DND-41 (cell line): ENCODE results near the gene CLASRP.

Experiments used
- ATAC-seq: fragments of 200-7000 bp; cut with Tn5 transposase; 3 replicates; pipeline ENCODE4 v1.9.1; 2021; ENCODE audit warnings: low read depth; ENCODE audit not compliant: insufficient read depth
- DNase-seq: peaks from one replicate; pipeline ENCODE4 v3.0.0-alpha.2; 2020
- H2AFZ ChIP-seq: 2 replicates; pipeline ENCODE4 v1.6.0; 2012; ENCODE audit warnings: low read depth, low read length
- H3K27ac ChIP-seq: 2 replicates; pipeline ENCODE4 v1.5.1; 2012; ENCODE audit warnings: low read length, inconsistent platforms
- H3K27me3 ChIP-seq: fragments of 200-600 bp; sonication (generic); 2 replicates; pipeline ENCODE4 v1.6.0; 2012; ENCODE audit warnings: low read length, mild to moderate bottlenecking, inconsistent platforms; ENCODE audit not compliant: insufficient read depth, poor library complexity
- H3K36me3 ChIP-seq: 2 replicates; pipeline ENCODE4 v1.5.1; 2012; ENCODE audit warnings: low read length, inconsistent platforms; ENCODE audit not compliant: insufficient read depth
- H3K4me1 ChIP-seq: 2 replicates; pipeline ENCODE4 v1.5.1; 2012; ENCODE audit warnings: mild to moderate bottlenecking, low read length; ENCODE audit not compliant: insufficient read depth
- H3K4me2 ChIP-seq: 2 replicates; pipeline ENCODE4 v1.6.0; 2012; ENCODE audit warnings: mild to moderate bottlenecking, moderate library complexity, low read length, inconsistent platforms; ENCODE audit not compliant: insufficient read depth
- H3K4me3 ChIP-seq, 2 experiments: fragments of 200-600 bp in 1 of 2; shearing (Covaris generic) in 1 of 2; 2 replicates each; pipeline ENCODE4 v1.5.1; 2012 to 2016; ENCODE audit warnings: inconsistent platforms in 2 of 2, low read length in 2 of 2, mild to moderate bottlenecking in 2 of 2, low read depth in 1 of 2, moderate library complexity in 1 of 2
- H3K79me2 ChIP-seq: 2 replicates; pipeline ENCODE4 v1.6.0; 2012; ENCODE audit warnings: low read length, inconsistent platforms; ENCODE audit not compliant: insufficient read depth
- H3K9ac ChIP-seq: 2 replicates; pipeline ENCODE4 v1.6.0; 2012; ENCODE audit warnings: low read depth, mild to moderate bottlenecking, inconsistent platforms, low read length, moderate library complexity
- H3K9me3 ChIP-seq: 2 replicates; pipeline ENCODE4 v1.5.1; 2012; ENCODE audit warnings: low read length, moderate library complexity, mild to moderate bottlenecking, inconsistent platforms; ENCODE audit not compliant: insufficient read depth, severe bottlenecking
- H4K20me1 ChIP-seq: 2 replicates; pipeline ENCODE4 v1.6.0; 2012; ENCODE audit warnings: low read length; ENCODE audit not compliant: insufficient read depth
- EZH2 ChIP-seq: IDR thresholded peaks from 3 replicates; pipeline ENCODE4 v1.6.1; 2012; ENCODE audit warnings: borderline replicate concordance, low read depth, mild to moderate bottlenecking, moderate library complexity, low read length, inconsistent platforms; ENCODE audit not compliant: severe bottlenecking
- TF ChIP-seq, protein P1 (sequence below): IDR thresholded peaks from 2 replicates; pipeline ENCODE4 v1.5.1; 2012; ENCODE audit warnings: borderline replicate concordance, low read length, moderate library complexity, mild to moderate bottlenecking; ENCODE audit not compliant: poor library complexity, severe bottlenecking; ENCODE audit errors: extremely low read depth

CLASRP gene

DNA sequence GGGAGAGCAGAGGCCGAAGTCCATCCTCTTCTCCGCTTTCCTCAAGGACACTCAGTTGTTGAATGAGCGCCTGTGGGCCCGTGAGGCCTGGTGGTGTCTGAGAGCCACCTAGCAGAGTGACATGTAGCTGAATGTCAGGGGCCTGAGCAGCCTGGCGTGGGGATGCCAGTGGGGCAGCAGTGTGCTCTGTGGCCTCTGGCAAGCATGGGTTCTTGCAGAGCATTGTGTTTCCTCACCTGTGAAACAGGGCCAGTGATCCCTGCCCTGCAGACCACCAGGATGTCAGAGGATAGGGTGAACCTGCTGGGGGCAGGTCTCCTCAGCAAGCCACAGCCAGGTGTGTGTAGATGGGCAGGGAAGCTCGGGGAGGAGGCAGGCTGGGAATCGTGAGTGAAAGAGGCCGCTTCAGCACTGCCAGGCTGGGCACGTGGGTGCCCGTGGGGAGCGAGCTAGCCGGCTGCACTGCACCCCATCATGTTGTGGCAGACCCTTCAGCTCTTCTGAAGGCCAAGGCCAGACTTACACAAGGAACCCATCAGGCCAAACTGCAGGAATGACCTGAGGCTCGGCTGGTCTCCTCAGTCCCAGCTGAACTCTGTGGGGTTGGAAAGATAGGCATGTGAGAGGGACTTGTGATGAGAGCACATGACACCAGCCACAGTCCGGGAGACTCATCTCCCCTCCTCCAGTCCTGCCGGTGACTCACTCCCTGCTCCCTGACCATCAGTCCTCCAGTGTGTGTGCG, 59.1 kb downstream of the CLASRP start:
- H3K36me3 ChIP-seq = peaks cover 43% of the 10 kb centered on the region
- H3K27ac ChIP-seq = no peak overlapping the region
- H3K4me3 ChIP-seq = no peak overlapping the region
- H3K27me3 ChIP-seq = no peaks in the 10 kb centered on the region
- ATAC-seq = no peak
- no peak overlapping the region for H2AFZ ChIP-seq
- peaks cover 46% of the 10 kb centered on the region for H3K4me1 ChIP-seq
- no peaks in the 10 kb centered on the region for H3K9me3 ChIP-seq
- H3K4me2 ChIP-seq = no peak overlapping the region; the same call in 1 of the 2 replicates
- H3K79me2 ChIP-seq = peaks cover 100% of the 10 kb centered on the region
- no peak for TF ChIP-seq EZH2
- TF ChIP-seq, protein P1, sequence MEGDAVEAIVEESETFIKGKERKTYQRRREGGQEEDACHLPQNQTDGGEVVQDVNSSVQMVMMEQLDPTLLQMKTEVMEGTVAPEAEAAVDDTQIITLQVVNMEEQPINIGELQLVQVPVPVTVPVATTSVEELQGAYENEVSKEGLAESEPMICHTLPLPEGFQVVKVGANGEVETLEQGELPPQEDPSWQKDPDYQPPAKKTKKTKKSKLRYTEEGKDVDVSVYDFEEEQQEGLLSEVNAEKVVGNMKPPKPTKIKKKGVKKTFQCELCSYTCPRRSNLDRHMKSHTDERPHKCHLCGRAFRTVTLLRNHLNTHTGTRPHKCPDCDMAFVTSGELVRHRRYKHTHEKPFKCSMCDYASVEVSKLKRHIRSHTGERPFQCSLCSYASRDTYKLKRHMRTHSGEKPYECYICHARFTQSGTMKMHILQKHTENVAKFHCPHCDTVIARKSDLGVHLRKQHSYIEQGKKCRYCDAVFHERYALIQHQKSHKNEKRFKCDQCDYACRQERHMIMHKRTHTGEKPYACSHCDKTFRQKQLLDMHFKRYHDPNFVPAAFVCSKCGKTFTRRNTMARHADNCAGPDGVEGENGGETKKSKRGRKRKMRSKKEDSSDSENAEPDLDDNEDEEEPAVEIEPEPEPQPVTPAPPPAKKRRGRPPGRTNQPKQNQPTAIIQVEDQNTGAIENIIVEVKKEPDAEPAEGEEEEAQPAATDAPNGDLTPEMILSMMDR = no peak
- H3K9ac ChIP-seq = no peak overlapping the region
- H4K20me1 ChIP-seq = peaks cover 98% of the 10 kb centered on the region
- no peak for DNase-seq

DNA sequence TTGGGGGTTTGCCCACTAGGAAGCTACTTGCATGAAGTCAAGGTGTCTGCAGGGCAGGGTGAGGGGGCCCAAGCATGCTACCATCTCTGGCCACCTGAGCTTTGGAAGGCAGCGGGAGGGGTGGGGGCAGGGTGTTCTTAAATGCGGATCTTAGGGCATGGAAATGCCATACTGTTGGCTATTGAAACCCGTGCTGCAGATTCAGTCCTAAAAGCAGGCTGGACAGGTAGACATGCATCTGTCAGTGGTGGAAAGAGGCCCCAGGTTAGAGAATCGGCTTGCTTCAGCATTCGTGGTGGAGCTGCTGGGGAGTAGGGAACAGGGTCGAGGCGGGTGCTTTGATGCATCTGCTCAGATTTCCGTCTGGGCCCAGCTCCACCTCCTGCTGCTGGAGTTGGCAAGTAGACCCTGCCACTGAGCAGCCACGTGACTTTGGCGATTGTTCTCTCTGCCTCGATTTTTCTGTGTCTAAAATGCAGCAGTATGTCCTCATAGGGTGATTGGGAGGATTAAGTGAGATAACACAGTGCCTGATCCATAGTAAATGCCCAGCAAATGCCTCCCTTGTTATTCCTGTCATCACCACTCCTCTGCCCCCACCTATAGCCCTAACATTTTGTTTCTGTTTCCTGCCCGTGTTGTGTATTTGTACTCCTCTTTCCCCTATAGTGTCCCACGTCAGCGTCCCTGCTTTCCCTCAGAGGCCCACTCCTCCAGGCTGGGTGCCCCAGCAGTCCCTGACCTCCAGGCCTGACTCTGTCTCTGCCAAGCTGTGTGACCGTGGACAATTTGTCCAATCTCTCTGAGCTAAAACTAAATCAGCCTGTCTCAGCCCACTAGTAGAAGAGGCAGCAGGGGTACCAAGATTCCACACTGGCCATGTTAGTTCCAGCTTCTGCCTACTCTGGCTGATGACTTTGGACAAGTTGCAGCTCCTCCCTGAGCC, 59.9 kb downstream of the CLASRP start:
- Histone ChIP-seq H3K36me3 (peaks cover 43% of the 10 kb centered on the region), H4K20me1 (peaks cover 100% of the 10 kb centered on the region), H3K79me2 (peaks cover 100% of the 10 kb centered on the region), H3K4me1 (peaks cover 44% of the 10 kb centered on the region), H3K4me3 (no peak overlapping the region), H3K27ac (no peak overlapping the region), H3K9me3 (no peaks in the 10 kb centered on the region), H3K9ac (no peak overlapping the region), H2AFZ (no peak overlapping the region), H3K27me3 (no peaks in the 10 kb centered on the region), H3K4me2 (no peak overlapping the region; the same call in 1 of the 2 replicates)
- DNase-seq = no peak
- TF ChIP-seq, protein P1 = no peak
- no peak for TF ChIP-seq EZH2
- no peak for ATAC-seq

DNA sequence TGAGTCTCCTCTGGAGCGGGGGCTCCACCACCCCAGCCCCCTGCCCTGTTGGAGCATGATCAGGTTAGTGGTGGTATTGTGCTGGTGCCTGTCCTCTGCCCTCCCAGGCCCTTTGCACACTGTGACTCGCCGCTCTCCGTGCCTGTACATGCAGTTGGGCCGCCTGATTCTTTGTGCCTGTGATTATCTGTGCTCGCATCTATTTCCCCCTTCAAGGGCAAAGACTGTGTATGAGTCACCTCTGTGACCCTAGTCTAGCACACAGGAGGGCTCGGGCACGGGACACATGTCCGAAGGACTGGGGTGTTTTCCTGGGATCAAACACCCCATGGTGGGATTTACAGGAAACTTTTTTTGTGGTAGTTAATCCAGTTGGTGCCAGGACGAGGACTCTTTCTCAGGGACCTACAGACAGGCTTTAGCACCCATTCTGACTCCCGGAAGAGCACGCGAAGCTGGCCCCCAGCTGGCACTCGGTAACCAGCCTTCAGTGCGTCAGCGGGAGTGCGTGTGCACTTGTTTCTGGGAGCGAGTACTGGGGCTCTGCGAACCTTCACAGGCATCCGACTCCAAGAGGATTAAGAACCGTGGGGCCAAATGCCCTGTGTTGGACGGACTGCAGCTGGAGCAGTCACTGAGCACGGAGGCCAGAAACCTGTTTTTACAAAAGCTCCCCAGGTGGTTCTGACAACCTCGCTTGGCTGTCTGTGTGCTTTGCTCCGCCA, 60.8 kb downstream of the CLASRP start:
- Histone ChIP-seq H4K20me1 (peaks cover 100% of the 10 kb centered on the region), H3K36me3 (peaks cover 40% of the 10 kb centered on the region), H3K4me1 (peaks cover 36% of the 10 kb centered on the region), H3K4me2 (no peak overlapping the region), H2AFZ (no peak overlapping the region), H3K4me3 (no peak overlapping the region), H3K79me2 (peaks cover 100% of the 10 kb centered on the region), H3K9me3 (no peaks in the 10 kb centered on the region), H3K27ac (no peak overlapping the region), H3K9ac (no peak overlapping the region), H3K27me3 (no peaks in the 10 kb centered on the region)
- ATAC-seq (no peak), DNase-seq (no peak)
- TF ChIP-seq, protein P1 = no peak
- TF ChIP-seq EZH2 = no peak
